Smooth muscle cell (in vitro differentiated cells): Measurements from ENCODE around the gene MCRS1. TPM values are rescaled to one million over a fixed set of nuclear protein-coding genes. Genes with fewer than 3 reads are reported as not detected.

Experiments used
- DNase-seq: peaks from one replicate; lab custom pipeline; 2025; ENCODE audit not compliant: unreplicated experiment; lab: John Stamatoyannopoulos, UW
- H2AFZ ChIP-seq: fragments of 200-600 bp; sonication (generic); 2 replicates; pipeline ENCODE4 v1.6.0; 2016; ENCODE audit warnings: antibody characterized with exemption, low read depth, mild to moderate bottlenecking
- H3F3A ChIP-seq: fragments of 200-600 bp; sonication (generic); 2 replicates; pipeline ENCODE4 v1.6.0; 2017; ENCODE audit warnings: antibody characterized with exemption, low read depth
- H3K27ac ChIP-seq: fragments of 200-600 bp; sonication (generic); 2 replicates; pipeline ENCODE4 v1.5.1; 2016; ENCODE audit warnings: low read depth, mild to moderate bottlenecking
- H3K27me3 ChIP-seq: fragments of 200-600 bp; sonication (generic); 2 replicates; pipeline ENCODE4 v1.6.1; 2016; ENCODE audit warnings: low read depth, mild to moderate bottlenecking
- H3K36me3 ChIP-seq: fragments of 200-600 bp; sonication (generic); 2 replicates; pipeline ENCODE4 v1.5.1; 2016; ENCODE audit warnings: low read depth
- H3K4me1 ChIP-seq: fragments of 200-600 bp; sonication (generic); 2 replicates; pipeline ENCODE4 v1.5.1; 2016; ENCODE audit warnings: low read depth
- H3K4me2 ChIP-seq: fragments of 200-600 bp; sonication (generic); 2 replicates; pipeline ENCODE4 v1.6.0; 2016; ENCODE audit warnings: mild to moderate bottlenecking
- H3K4me3 ChIP-seq: fragments of 200-600 bp; sonication (generic); 2 replicates; pipeline ENCODE4 v1.5.1; 2016; ENCODE audit warnings: mild to moderate bottlenecking
- H3K79me2 ChIP-seq: fragments of 200-600 bp; sonication (generic); 2 replicates; pipeline ENCODE4 v1.6.0; 2016; ENCODE audit warnings: low read depth, mild to moderate bottlenecking
- H3K9ac ChIP-seq: fragments of 200-600 bp; sonication (generic); 2 replicates; pipeline ENCODE4 v1.6.0; 2016; ENCODE audit warnings: low read depth
- H3K9me3 ChIP-seq: fragments of 200-600 bp; sonication (generic); replicated peaks from 2 replicates; pipeline ENCODE4 v1.5.1; 2016; ENCODE audit warnings: low read depth
- H4K20me1 ChIP-seq: fragments of 200-600 bp; sonication (generic); 2 replicates; pipeline ENCODE4 v1.6.0; 2016; ENCODE audit warnings: low read depth
- WGBS: methylation state at CpG from one replicate; pipeline ENCODE4 v1.1.7; 2016; ENCODE audit warnings: low lambda C conversion rate; 5-methylcytosine and 5-hydroxymethylcytosine counted together
- polyA plus RNA-seq: library from polyadenylated mRNA; unstranded; fragments of >200 nt; fragmentation: Nextera tagmentation; extraction: Ambion mirVana; gene quantifications from 2 replicates; pipeline ENCODE4 v1.2.1, GENCODE V29; 2016
- total RNA-seq: library from RNA; depleted of rRNA; stranded (reverse); fragments of >200 nt; gene quantifications from 2 replicates; pipeline ENCODE4 v1.2.3, GENCODE V29; 2014
- TF ChIP-seq, protein P1 (sequence below): fragments of 200-600 bp; sonication (generic); IDR thresholded peaks from 2 replicates; pipeline ENCODE4 v1.5.1; 2017; ENCODE audit warnings: borderline replicate concordance, mild to moderate bottlenecking, antibody characterized with exemption; ENCODE audit not compliant: insufficient read depth, poor library complexity, severe bottlenecking

Gene MCRS1
- total and polyA plus RNA-seq, 2 experiments from 2014 or later, result 41.4 to 54.4 TPM

DNA sequence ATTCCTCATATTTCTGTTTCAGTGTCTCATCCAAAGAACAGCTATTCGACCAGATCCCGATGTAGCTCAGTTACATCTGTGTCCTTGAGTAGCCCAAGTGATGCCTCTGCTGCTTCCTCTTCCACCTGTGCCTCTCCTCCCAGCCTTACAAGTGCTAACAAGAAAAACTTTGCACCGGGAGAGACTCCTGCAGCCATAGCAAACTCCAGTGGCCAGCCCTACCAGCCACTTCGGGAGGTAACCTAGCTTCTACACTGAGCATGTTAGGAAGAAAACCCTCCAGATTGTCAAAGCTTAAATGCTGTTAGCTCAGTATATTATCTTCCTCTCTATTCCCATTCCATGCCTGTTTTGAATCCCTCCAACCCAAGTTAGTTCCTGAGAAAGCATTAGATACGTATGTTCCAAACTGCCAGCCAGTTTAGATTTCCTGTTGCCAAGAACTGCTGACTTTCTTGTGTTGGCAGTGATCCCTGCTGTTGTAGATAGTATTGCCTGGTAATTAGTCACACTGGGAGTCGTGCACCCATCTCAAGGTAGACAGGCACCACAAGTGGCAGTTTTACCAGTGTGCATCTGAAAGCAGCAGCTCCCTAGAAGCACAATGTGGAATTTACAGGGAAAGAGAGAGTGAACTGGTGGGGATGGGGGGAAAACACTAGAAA, 43.1 kb downstream of the MCRS1 start:
- H3K36me3 ChIP-seq, result peaks cover 15% of the 10 kb centered on the region
- H3K4me1 ChIP-seq, result no peaks in the 10 kb centered on the region
- H3F3A ChIP-seq, result no peaks in the 10 kb centered on the region
- no peak overlapping the region for H3K4me2 ChIP-seq
- no peaks in the 10 kb centered on the region for H4K20me1 ChIP-seq
- H3K27me3 ChIP-seq, result no peaks in the 10 kb centered on the region
- TF ChIP-seq, protein P1, sequence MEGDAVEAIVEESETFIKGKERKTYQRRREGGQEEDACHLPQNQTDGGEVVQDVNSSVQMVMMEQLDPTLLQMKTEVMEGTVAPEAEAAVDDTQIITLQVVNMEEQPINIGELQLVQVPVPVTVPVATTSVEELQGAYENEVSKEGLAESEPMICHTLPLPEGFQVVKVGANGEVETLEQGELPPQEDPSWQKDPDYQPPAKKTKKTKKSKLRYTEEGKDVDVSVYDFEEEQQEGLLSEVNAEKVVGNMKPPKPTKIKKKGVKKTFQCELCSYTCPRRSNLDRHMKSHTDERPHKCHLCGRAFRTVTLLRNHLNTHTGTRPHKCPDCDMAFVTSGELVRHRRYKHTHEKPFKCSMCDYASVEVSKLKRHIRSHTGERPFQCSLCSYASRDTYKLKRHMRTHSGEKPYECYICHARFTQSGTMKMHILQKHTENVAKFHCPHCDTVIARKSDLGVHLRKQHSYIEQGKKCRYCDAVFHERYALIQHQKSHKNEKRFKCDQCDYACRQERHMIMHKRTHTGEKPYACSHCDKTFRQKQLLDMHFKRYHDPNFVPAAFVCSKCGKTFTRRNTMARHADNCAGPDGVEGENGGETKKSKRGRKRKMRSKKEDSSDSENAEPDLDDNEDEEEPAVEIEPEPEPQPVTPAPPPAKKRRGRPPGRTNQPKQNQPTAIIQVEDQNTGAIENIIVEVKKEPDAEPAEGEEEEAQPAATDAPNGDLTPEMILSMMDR, result no peak
- H3K27ac ChIP-seq, result no peak overlapping the region
- H3K9ac ChIP-seq, result no peak overlapping the region
- no peaks in the 10 kb centered on the region for H3K9me3 ChIP-seq
- DNase-seq, result no peak
- no peaks in the 10 kb centered on the region for H3K79me2 ChIP-seq
- no peak overlapping the region for H2AFZ ChIP-seq
- 98% methylated on average over 6 of the region's 6 CpGs for WGBS
- no peak overlapping the region for H3K4me3 ChIP-seq

DNA sequence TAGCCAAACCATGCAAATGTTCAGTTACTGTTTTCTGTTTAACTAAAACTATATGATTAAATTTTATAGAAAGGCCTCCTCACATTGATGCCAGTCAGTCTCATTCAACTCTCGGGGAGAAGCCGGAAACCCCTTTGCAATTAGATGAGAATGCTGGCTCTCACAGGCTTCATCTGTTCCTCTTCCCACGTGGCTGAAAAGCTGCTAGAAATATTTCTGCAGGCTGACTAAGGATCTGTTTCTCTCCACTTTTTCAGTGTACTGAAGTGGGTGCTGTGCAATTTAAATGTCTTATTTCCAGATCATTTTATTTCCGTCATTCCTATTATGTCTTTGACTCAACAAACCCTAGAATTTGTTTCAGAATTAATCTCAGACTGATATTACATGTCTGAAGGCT, 46.6 kb downstream of the MCRS1 start:
- H3K4me2 ChIP-seq, result no peak overlapping the region
- H3F3A ChIP-seq, result no peaks in the 10 kb centered on the region
- H3K79me2 ChIP-seq, result no peaks in the 10 kb centered on the region
- no peak overlapping the region for H3K4me3 ChIP-seq
- peaks cover 15% of the 10 kb centered on the region for H3K36me3 ChIP-seq
- WGBS, result 94% methylated on average over 4 of the region's 4 CpGs
- TF ChIP-seq, protein P1, result no peak
- no peak overlapping the region for H3K9ac ChIP-seq
- H3K4me1 ChIP-seq, result no peaks in the 10 kb centered on the region
- H3K27me3 ChIP-seq, result no peaks in the 10 kb centered on the region
- H4K20me1 ChIP-seq, result no peaks in the 10 kb centered on the region
- H2AFZ ChIP-seq, result no peak overlapping the region
- H3K9me3 ChIP-seq, result no peaks in the 10 kb centered on the region
- DNase-seq, result no peak
- no peak overlapping the region for H3K27ac ChIP-seq

DNA sequence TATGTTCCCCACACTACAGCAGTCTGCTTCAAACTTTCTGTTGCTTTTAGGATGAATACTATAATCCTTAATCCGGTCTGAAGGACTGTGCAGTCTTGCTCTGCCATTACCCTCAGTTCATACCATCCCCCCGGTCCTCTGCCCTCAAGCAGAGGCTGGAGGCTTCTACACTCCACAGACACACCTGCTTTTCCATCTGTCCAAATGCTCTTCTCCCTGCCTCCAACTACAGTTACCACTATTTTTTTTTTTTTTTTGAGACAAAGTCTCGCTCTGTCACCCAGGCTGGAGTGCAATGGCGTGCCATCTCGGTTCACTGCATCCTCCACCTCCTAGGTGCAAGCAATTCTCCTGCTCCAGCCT, 48.4 kb downstream of the MCRS1 start:
- no peak overlapping the region for H3K27ac ChIP-seq
- 98% methylated on average over 5 of the region's 5 CpGs for WGBS
- H3K4me2 ChIP-seq, result no peak overlapping the region
- no peaks in the 10 kb centered on the region for H3K9me3 ChIP-seq
- no peaks in the 10 kb centered on the region for H3K4me1 ChIP-seq
- peaks cover 3% of the 10 kb centered on the region for H4K20me1 ChIP-seq
- no peaks in the 10 kb centered on the region for H3F3A ChIP-seq
- no peaks in the 10 kb centered on the region for H3K27me3 ChIP-seq
- H2AFZ ChIP-seq, result no peak overlapping the region
- no peaks in the 10 kb centered on the region for H3K79me2 ChIP-seq
- DNase-seq, result no peak
- H3K36me3 ChIP-seq, result peaks cover under 1% of the 10 kb centered on the region
- no peak overlapping the region for H3K4me3 ChIP-seq
- H3K9ac ChIP-seq, result no peak overlapping the region
- TF ChIP-seq, protein P1, result no peak
